GM11168 (cell line): Measurements from ENCODE around the gene CEP72.

Experiments
- in situ Hi-C: fragments of 300-500 bp; cut with MboI; formaldehyde crosslinking; loops from one replicate; pipeline ENCODE4 v1.12.0; 2022; ENCODE audit warnings: low sequenced_read_pairs; ENCODE audit not compliant: unreplicated experiment

The CEP72 gene

GRCh38 chr5:633501-633955, 21.4 kb downstream of the CEP72 start:
- in situ Hi-C loops: no loop called here

- in situ Hi-C loops: no loop called here
Measured at GRCh38 chr5:634191-634590, 22.1 kb downstream of the CEP72 start.

- in situ Hi-C loops: no loop called here
Measured at GRCh38 chr5:635306-636055, 23.3 kb downstream of the CEP72 start.

- in situ Hi-C loops: no loop called here
Measured at GRCh38 chr5:636951-637350, 24.8 kb downstream of the CEP72 start.

- in situ Hi-C loops: no loop called here
Measured at GRCh38 chr5:637581-638450, 25.7 kb downstream of the CEP72 start.

GRCh38 chr5:638501-639252, 26.5 kb downstream of the CEP72 start:
- in situ Hi-C loops: no loop called here

- in situ Hi-C loops: no loop called here
Measured at GRCh38 chr5:639253-639530, 27.1 kb downstream of the CEP72 start.

GRCh38 chr5:639584-640213, 27.6 kb downstream of the CEP72 start:
- in situ Hi-C loops: no loop called here

- in situ Hi-C loops: no loop called here
Measured at GRCh38 chr5:640461-641330, 28.6 kb downstream of the CEP72 start.

GRCh38 chr5:641331-641765, 29.2 kb downstream of the CEP72 start:
- in situ Hi-C loops: no loop called here

GRCh38 chr5:642481-642880, 30.3 kb downstream of the CEP72 start:
- in situ Hi-C loops: no loop called here

- in situ Hi-C loops: no loop called here
Measured at GRCh38 chr5:643351-643801, 31.2 kb downstream of the CEP72 start.

GRCh38 chr5:643811-644271, 31.7 kb downstream of the CEP72 start:
- in situ Hi-C loops: no loop called here

- in situ Hi-C loops: no loop called here
Measured at GRCh38 chr5:644509-644908, 32.4 kb downstream of the CEP72 start.

GRCh38 chr5:644971-645370, 32.8 kb downstream of the CEP72 start:
- in situ Hi-C loops: no loop called here

GRCh38 chr5:645421-645820, 33.3 kb downstream of the CEP72 start:
- in situ Hi-C loops: no loop called here

GRCh38 chr5:646396-647201, 34.5 kb downstream of the CEP72 start:
- in situ Hi-C loops: no loop called here

GRCh38 chr5:647311-647710, 35.2 kb downstream of the CEP72 start:
- in situ Hi-C loops: no loop called here

- in situ Hi-C loops: no loop called here
Measured at GRCh38 chr5:647727-648126, 35.6 kb downstream of the CEP72 start.
